Fibroblast of lung (primary cell): ENCODE data around the gene CALHM3.

Experiments
- CTCF ChIP-seq, 2 donors: IDR thresholded peaks in 1 of 2; conservative IDR thresholded peaks in 1 of 2; 1 replicate in 1 of 2; 2 replicates in 1 of 2; pipeline ENCODE4 v1.5.1; 2011 to 2012; ENCODE audit warnings: low read length in 2 of 2, control low read depth in 1 of 2, inconsistent platforms in 1 of 2, low read depth in 1 of 2, mild to moderate bottlenecking in 1 of 2
- EZH2 ChIP-seq: IDR thresholded peaks from 2 replicates; pipeline ENCODE4 v1.5.1; 2012; ENCODE audit warnings: low read length, control low read depth, mild to moderate bottlenecking; ENCODE audit errors: missing control alignments

GRCh38 chr10:103445767-103446567 lies 33.1 kb downstream of the CALHM3 start:
- TF ChIP-seq CTCF (conservative IDR thresholded peaks at IDR 0.05 in 1 of 2, IDR thresholded peaks at IDR 0.05 in 1 of 2; ENCODE audit: low read depth in 1 of 2, low read length in 2 of 2) (no peak), EZH2 (no peak)
